Measurements from ENCODE around the gene GPC6.

The GPC6 gene

DNA sequence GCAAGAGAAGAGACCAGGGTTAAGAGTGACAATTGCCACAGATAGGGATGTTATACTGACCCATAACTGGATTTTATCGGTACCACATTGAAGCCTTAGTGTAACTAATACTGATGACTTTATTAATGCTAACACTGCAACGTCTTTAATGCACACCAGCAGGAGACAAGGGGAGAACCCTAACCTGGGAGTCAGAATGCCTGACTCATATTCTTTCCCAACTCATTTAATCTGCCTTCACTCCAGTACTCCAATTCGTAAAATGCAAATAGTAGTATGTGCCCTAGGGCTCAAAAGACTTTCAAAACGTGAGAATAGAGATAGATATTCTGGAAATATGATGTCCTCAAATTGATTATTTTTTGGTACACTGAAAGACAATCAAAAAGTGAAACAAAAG, 62.4 kb downstream of the GPC6 start:
- Histone ChIP-seq H3K36me3 (ENCODE audit: control insufficient read depth in 1 of 2, insufficient read depth in 2 of 2, low read length in 2 of 2) (no peaks in the 10 kb centered on the region), H4K91ac (ENCODE audit: low read depth, low read length) (no peak overlapping the region), H3K9me3 (ENCODE audit: insufficient read depth, low read depth, low read length) (no peaks in the 10 kb centered on the region), H2AK5ac (ENCODE audit: low read length) (no peak overlapping the region), H3K14ac (ENCODE audit: low read length) (no peak overlapping the region), H2BK12ac (ENCODE audit: low read length) (no peak overlapping the region), H3K4me2 (ENCODE audit: low read length) (no peak overlapping the region), H3K79me2 (ENCODE audit: control insufficient read depth, insufficient read depth, low read length, poor library complexity) (no peaks in the 10 kb centered on the region), H3K27ac (ENCODE audit: low read depth, low read length) (no peak overlapping the region), H3K4me3 (ENCODE audit: low read depth, low read length) (no peak overlapping the region), H3K79me1 (ENCODE audit: low read length) (no peaks in the 10 kb centered on the region), H2BK120ac (ENCODE audit: insufficient read depth, low read length, poor library complexity) (no peak overlapping the region), H3K23ac (ENCODE audit: low read length) (no peak overlapping the region), H3K9ac (ENCODE audit: low read length) (no peak overlapping the region), H3K27me3 (ENCODE audit: insufficient read depth, low read length) (no peaks in the 10 kb centered on the region), H4K12ac (ENCODE audit: low read depth, low read length) (no peak overlapping the region), H3K18ac (ENCODE audit: low read length) (no peak overlapping the region), H2AFZ (ENCODE audit: insufficient read depth, low read length, poor library complexity) (no peak overlapping the region), H3K4me1 (ENCODE audit: control insufficient read depth in 1 of 2, insufficient read depth in 2 of 2, low read length in 2 of 2) (no peaks in the 10 kb centered on the region), H2BK5ac (ENCODE audit: low read depth, low read length, poor library complexity) (no peak overlapping the region), H3K4ac (ENCODE audit: low read depth, low read length) (no peak overlapping the region), H4K8ac (ENCODE audit: low read depth, low read length) (no peak overlapping the region)
- DNase-seq: no peak
- no CpG with 5 or more reads among the region's 4 CpGs for WGBS (ENCODE audit: extremely low coverage, insufficient coverage, insufficient read length)

DNA sequence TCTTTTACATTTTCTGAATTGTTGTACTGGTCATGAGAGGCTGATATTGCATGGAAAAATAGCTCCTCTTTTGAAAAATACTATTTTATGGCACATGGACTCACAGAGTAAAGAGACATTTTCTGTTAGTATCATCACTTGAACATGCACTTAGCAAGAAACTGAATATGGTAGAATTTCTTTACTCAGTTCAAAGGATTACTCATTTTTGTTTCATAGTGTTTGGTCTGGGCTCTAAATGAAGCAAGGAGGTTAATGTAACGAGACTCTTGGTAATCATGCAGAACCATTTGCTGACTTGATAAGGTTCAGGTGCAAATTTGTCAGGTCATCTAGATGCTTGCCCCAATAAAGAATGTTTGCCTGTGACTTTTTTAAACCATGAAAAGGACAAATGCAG, 63.2 kb downstream of the GPC6 start:
- H3K4me2 ChIP-seq (ENCODE audit: low read length): no peak overlapping the region
- no peak overlapping the region for H4K91ac ChIP-seq (ENCODE audit: low read depth, low read length)
- H2AK5ac ChIP-seq (ENCODE audit: low read length): no peak overlapping the region
- H3K27ac ChIP-seq (ENCODE audit: low read depth, low read length): no peak overlapping the region
- no peak overlapping the region for H2AFZ ChIP-seq (ENCODE audit: insufficient read depth, low read length, poor library complexity)
- H3K4me1 ChIP-seq (ENCODE audit: control insufficient read depth in 1 of 2, insufficient read depth in 2 of 2, low read length in 2 of 2): no peaks in the 10 kb centered on the region
- no peak overlapping the region for H3K18ac ChIP-seq (ENCODE audit: low read length)
- no peak overlapping the region for H4K8ac ChIP-seq (ENCODE audit: low read depth, low read length)
- H3K36me3 ChIP-seq (ENCODE audit: control insufficient read depth in 1 of 2, insufficient read depth in 2 of 2, low read length in 2 of 2): no peaks in the 10 kb centered on the region
- H3K14ac ChIP-seq (ENCODE audit: low read length): no peak overlapping the region
- H3K9me3 ChIP-seq (ENCODE audit: insufficient read depth, low read depth, low read length): no peaks in the 10 kb centered on the region
- H3K9ac ChIP-seq (ENCODE audit: low read length): no peak overlapping the region
- H3K4ac ChIP-seq (ENCODE audit: low read depth, low read length): no peak overlapping the region
- H3K4me3 ChIP-seq (ENCODE audit: low read depth, low read length): no peak overlapping the region
- no CpG with 5 or more reads among the region's 1 CpG for WGBS (ENCODE audit: extremely low coverage, insufficient coverage, insufficient read length)
- DNase-seq: no peak
- H2BK120ac ChIP-seq (ENCODE audit: insufficient read depth, low read length, poor library complexity): no peak overlapping the region
- H2BK5ac ChIP-seq (ENCODE audit: low read depth, low read length, poor library complexity): no peak overlapping the region
- no peak overlapping the region for H3K23ac ChIP-seq (ENCODE audit: low read length)
- H3K79me2 ChIP-seq (ENCODE audit: control insufficient read depth, insufficient read depth, low read length, poor library complexity): no peaks in the 10 kb centered on the region
- no peak overlapping the region for H4K12ac ChIP-seq (ENCODE audit: low read depth, low read length)
- no peak overlapping the region for H2BK12ac ChIP-seq (ENCODE audit: low read length)
- no peaks in the 10 kb centered on the region for H3K27me3 ChIP-seq (ENCODE audit: insufficient read depth, low read length)
- no peaks in the 10 kb centered on the region for H3K79me1 ChIP-seq (ENCODE audit: low read length)

DNA sequence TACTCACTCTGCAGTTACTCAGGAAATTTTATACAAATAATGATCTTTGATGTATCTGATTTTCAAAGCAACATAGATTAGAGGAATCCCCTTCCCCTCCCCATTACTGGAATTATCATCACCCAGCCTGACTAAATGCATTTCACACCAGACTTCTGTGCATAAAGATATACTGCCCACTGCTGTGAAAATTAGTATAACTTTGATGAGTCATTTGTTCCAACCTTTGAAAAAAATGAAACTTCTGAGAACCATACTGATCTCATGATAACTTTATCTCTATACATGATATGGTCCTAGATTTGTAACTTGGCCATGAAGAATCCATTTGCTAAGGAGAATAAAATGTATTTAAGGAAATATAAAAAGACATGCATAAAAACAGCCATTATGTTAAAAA, 63.9 kb downstream of the GPC6 start:
- H3K4ac ChIP-seq (ENCODE audit: low read depth, low read length): no peak overlapping the region
- H3K4me1 ChIP-seq (ENCODE audit: control insufficient read depth in 1 of 2, insufficient read depth in 2 of 2, low read length in 2 of 2): no peaks in the 10 kb centered on the region
- no peak overlapping the region for H2BK12ac ChIP-seq (ENCODE audit: low read length)
- H3K18ac ChIP-seq (ENCODE audit: low read length): no peak overlapping the region
- H3K79me1 ChIP-seq (ENCODE audit: low read length): no peaks in the 10 kb centered on the region
- peak in 1 of 2 donors; percentile 3 for DNase-seq
- no peak overlapping the region for H3K4me3 ChIP-seq (ENCODE audit: low read depth, low read length)
- no peak overlapping the region for H4K8ac ChIP-seq (ENCODE audit: low read depth, low read length)
- H2AK5ac ChIP-seq (ENCODE audit: low read length): no peak overlapping the region
- H2AFZ ChIP-seq (ENCODE audit: insufficient read depth, low read length, poor library complexity): no peak overlapping the region
- no peaks in the 10 kb centered on the region for H3K79me2 ChIP-seq (ENCODE audit: control insufficient read depth, insufficient read depth, low read length, poor library complexity)
- H3K9me3 ChIP-seq (ENCODE audit: insufficient read depth, low read depth, low read length): no peaks in the 10 kb centered on the region
- H3K23ac ChIP-seq (ENCODE audit: low read length): no peak overlapping the region
- H2BK5ac ChIP-seq (ENCODE audit: low read depth, low read length, poor library complexity): no peak overlapping the region
- no peak overlapping the region for H3K9ac ChIP-seq (ENCODE audit: low read length)
- H3K27ac ChIP-seq (ENCODE audit: low read depth, low read length): no peak overlapping the region
- no peaks in the 10 kb centered on the region for H3K27me3 ChIP-seq (ENCODE audit: insufficient read depth, low read length)
- no peak overlapping the region for H3K14ac ChIP-seq (ENCODE audit: low read length)
- H3K36me3 ChIP-seq (ENCODE audit: control insufficient read depth in 1 of 2, insufficient read depth in 2 of 2, low read length in 2 of 2): no peaks in the 10 kb centered on the region
- no peak overlapping the region for H2BK120ac ChIP-seq (ENCODE audit: insufficient read depth, low read length, poor library complexity)
- no peak overlapping the region for H3K4me2 ChIP-seq (ENCODE audit: low read length)
- no peak overlapping the region for H4K12ac ChIP-seq (ENCODE audit: low read depth, low read length)
- H4K91ac ChIP-seq (ENCODE audit: low read depth, low read length): no peak overlapping the region

DNA sequence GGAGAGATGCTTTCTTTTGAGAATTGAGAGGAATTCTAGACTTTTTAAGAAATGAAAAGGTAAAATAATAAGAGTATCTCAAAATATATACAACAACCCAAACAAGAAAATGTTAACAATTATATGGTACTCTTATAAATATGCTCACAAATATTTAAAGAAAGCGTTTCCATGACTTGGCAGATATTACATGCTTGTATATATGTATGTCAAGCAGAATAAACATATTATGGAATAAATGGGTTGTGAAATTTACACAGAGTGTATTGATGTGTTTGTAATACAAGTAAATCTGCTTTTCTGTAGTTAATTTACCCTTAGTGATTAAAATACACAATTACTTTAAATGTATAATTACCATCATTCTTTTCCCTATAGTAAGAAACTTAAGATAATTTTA, 65.8 kb downstream of the GPC6 start:
- H3K4me1 ChIP-seq (ENCODE audit: control insufficient read depth in 1 of 2, insufficient read depth in 2 of 2, low read length in 2 of 2): no peaks in the 10 kb centered on the region
- H3K9ac ChIP-seq (ENCODE audit: low read length): no peak overlapping the region
- H3K4ac ChIP-seq (ENCODE audit: low read depth, low read length): no peak overlapping the region
- H3K18ac ChIP-seq (ENCODE audit: low read length): no peak overlapping the region
- no peaks in the 10 kb centered on the region for H3K27me3 ChIP-seq (ENCODE audit: insufficient read depth, low read length)
- H2BK120ac ChIP-seq (ENCODE audit: insufficient read depth, low read length, poor library complexity): no peak overlapping the region
- no peaks in the 10 kb centered on the region for H3K79me1 ChIP-seq (ENCODE audit: low read length)
- no peak overlapping the region for H3K27ac ChIP-seq (ENCODE audit: low read depth, low read length)
- no peaks in the 10 kb centered on the region for H3K9me3 ChIP-seq (ENCODE audit: insufficient read depth, low read depth, low read length)
- H3K79me2 ChIP-seq (ENCODE audit: control insufficient read depth, insufficient read depth, low read length, poor library complexity): no peaks in the 10 kb centered on the region
- no peak overlapping the region for H3K14ac ChIP-seq (ENCODE audit: low read length)
- no peaks in the 10 kb centered on the region for H3K36me3 ChIP-seq (ENCODE audit: control insufficient read depth in 1 of 2, insufficient read depth in 2 of 2, low read length in 2 of 2)
- H2AFZ ChIP-seq (ENCODE audit: insufficient read depth, low read length, poor library complexity): no peak overlapping the region
- H4K8ac ChIP-seq (ENCODE audit: low read depth, low read length): no peak overlapping the region
- no peak overlapping the region for H3K23ac ChIP-seq (ENCODE audit: low read length)
- H2AK5ac ChIP-seq (ENCODE audit: low read length): no peak overlapping the region
- DNase-seq: no peak
- no peak overlapping the region for H4K91ac ChIP-seq (ENCODE audit: low read depth, low read length)
- WGBS (ENCODE audit: extremely low coverage, insufficient coverage, insufficient read length): no CpG with 5 or more reads among the region's 1 CpG
- no peak overlapping the region for H3K4me2 ChIP-seq (ENCODE audit: low read length)
- H4K12ac ChIP-seq (ENCODE audit: low read depth, low read length): no peak overlapping the region
- no peak overlapping the region for H3K4me3 ChIP-seq (ENCODE audit: low read depth, low read length)
- H2BK5ac ChIP-seq (ENCODE audit: low read depth, low read length, poor library complexity): no peak overlapping the region
- no peak overlapping the region for H2BK12ac ChIP-seq (ENCODE audit: low read length)

DNA sequence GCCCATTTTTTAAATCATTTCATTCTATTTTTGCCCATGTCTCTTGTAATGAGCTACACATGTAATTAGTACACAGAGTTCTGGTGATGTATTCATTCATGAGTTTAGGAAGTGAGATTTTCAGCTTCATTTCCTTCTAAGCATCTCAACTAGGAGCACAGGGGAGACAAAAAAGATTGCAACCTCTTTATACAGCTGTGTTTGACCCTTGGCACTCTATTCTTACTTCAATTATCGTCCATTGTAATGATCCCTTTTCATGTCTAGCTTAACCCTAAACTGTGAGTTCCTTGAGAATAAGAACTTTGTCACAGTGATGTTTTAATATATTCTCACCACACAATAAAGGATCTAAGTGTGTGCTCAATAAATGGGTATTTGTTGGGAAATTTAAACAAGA, 67.1 kb downstream of the GPC6 start:
- H3K4me3 ChIP-seq (ENCODE audit: low read depth, low read length): no peak overlapping the region
- no peak overlapping the region for H2BK5ac ChIP-seq (ENCODE audit: low read depth, low read length, poor library complexity)
- no peaks in the 10 kb centered on the region for H3K4me1 ChIP-seq (ENCODE audit: control insufficient read depth in 1 of 2, insufficient read depth in 2 of 2, low read length in 2 of 2)
- H3K36me3 ChIP-seq (ENCODE audit: control insufficient read depth in 1 of 2, insufficient read depth in 2 of 2, low read length in 2 of 2): no peaks in the 10 kb centered on the region
- no peak overlapping the region for H2AFZ ChIP-seq (ENCODE audit: insufficient read depth, low read length, poor library complexity)
- no peaks in the 10 kb centered on the region for H3K79me1 ChIP-seq (ENCODE audit: low read length)
- no peak overlapping the region for H4K12ac ChIP-seq (ENCODE audit: low read depth, low read length)
- no peak overlapping the region for H2AK5ac ChIP-seq (ENCODE audit: low read length)
- no peaks in the 10 kb centered on the region for H3K79me2 ChIP-seq (ENCODE audit: control insufficient read depth, insufficient read depth, low read length, poor library complexity)
- H3K4me2 ChIP-seq (ENCODE audit: low read length): no peak overlapping the region
- H3K14ac ChIP-seq (ENCODE audit: low read length): no peak overlapping the region
- no peak overlapping the region for H3K27ac ChIP-seq (ENCODE audit: low read depth, low read length)
- H3K27me3 ChIP-seq (ENCODE audit: insufficient read depth, low read length): no peaks in the 10 kb centered on the region
- H4K91ac ChIP-seq (ENCODE audit: low read depth, low read length): no peak overlapping the region
- H4K8ac ChIP-seq (ENCODE audit: low read depth, low read length): no peak overlapping the region
- no CpG with 5 or more reads among the region's 1 CpG for WGBS (ENCODE audit: extremely low coverage, insufficient coverage, insufficient read length)
- DNase-seq: no peak
- no peak overlapping the region for H3K9ac ChIP-seq (ENCODE audit: low read length)
- no peak overlapping the region for H3K4ac ChIP-seq (ENCODE audit: low read depth, low read length)
- no peaks in the 10 kb centered on the region for H3K9me3 ChIP-seq (ENCODE audit: insufficient read depth, low read depth, low read length)
- H3K23ac ChIP-seq (ENCODE audit: low read length): no peak overlapping the region
- H3K18ac ChIP-seq (ENCODE audit: low read length): no peak overlapping the region
- no peak overlapping the region for H2BK12ac ChIP-seq (ENCODE audit: low read length)
- H2BK120ac ChIP-seq (ENCODE audit: insufficient read depth, low read length, poor library complexity): no peak overlapping the region
